Right ventricle myocardium superior (tissue), 1 donor: ENCODE measurements around the gene PVALEF. TPM values are rescaled to one million over a fixed set of nuclear protein-coding genes. Genes with fewer than 3 reads are reported as not detected.
A peak's percentile ranks its signal among the peaks of the same experiment; 100 is the strongest.
"Not testable (repeated sequence)": the region's sequence is repeated elsewhere in the genome, so short reads cannot be mapped to it uniquely, and the experiment has no call there.

Source experiments
- ATAC-seq: fragments of 200-7000 bp; cut with Tn5 transposase; one replicate; pipeline ENCODE4 v1.9.1; 2020; ENCODE audit warnings: mild to moderate bottlenecking; ENCODE audit not compliant: poor library complexity
- DNase-seq: peaks from one replicate; pipeline ENCODE4 v3.0.0-alpha.2; 2020
- intact Hi-C: fragments of 100-400 bp; cut with DNase I; formaldehyde crosslinking; loops from one replicate; pipeline ENCODE4 v1.11.2; 2022
- microRNA-seq: library from miRNA; unstranded; fragments of <30 nt; microRNA quantifications from one replicate; pipeline ENCODE4 v1.2.0, GENCODE V29; 2020
- total RNA-seq: library from RNA; stranded (reverse); fragmentation: NEBNext Ultra II Directional; extraction: Animal tissue kit (Norgen Biotek cat#: 25700); gene quantifications from one replicate; pipeline ENCODE4 v1.2.1, GENCODE V29; 2021
- donor health status: DM: no; HTN: yes; CAD: no; lungs with severe emphysema.

Gene PVALEF
- total RNA-seq, 1 donor from 2014 or later = not detected

- DNase-seq = peak; percentile 41
- no peak for ATAC-seq
- intact Hi-C loops = no loop called here
Measured at GRCh38 chr17:81221842-81222619, 56.7 kb downstream of the PVALEF start.

DNA sequence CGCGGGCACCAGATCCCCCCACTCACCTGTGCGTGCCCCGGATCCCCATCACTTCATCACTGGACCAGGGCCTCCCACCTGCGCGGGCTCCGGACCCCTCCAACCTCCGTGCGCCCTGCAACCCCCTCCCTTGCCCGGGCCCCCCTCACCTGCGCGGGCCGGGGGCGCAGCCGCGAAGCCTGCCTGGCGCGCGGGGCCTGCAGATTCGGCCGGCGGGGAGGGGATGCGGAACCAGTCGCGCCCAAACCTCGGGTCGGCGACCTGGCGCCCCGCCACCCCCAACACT, 57.3 kb downstream of the PVALEF start:
- DNase-seq (no peak), ATAC-seq (peak; percentile 2)
- intact Hi-C loops = no loop called here

DNA sequence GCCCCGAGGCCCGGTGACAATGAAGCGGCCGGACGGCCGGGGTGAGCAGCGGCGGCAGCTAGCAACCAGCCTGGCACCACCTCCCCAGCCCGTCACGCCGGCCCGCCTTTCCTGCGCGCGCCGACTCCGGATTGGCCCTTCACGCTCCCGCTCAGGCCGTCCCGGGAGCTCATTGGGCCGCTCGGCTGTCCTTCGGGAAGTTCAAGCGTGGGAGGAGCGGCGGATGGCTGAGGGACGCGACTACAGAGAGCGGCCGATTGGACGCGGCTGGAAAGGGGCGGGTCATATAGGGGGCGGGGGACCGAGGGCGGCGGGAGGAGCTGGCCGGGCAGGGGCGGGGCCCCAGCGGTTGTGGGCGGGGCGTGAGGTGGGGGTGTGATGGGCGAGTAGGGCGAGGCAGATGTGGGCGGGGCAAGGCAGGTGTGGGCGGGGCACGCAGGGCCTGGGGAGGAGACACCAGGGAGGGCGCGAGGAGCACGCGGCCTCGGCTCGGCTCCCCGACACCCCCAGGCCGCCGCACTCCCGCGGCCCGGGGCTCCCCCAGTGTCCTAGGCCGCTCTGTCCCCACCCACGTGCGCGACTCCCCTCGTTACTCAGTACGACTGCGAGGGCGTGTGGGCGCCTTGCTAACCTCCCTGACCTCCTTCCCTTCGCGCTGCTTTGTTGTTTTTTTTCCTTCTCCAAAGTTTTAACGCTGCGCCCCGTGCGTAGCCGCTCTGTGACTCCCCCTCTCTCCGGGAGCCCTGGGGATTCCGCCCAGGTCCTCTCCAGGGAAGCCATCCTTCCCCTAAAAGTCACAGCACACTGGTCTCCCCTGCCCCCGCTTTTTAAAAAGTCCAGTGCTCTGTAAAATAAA, 57.8 kb downstream of the PVALEF start, which contains the start of gene CEP131:
Gene CEP131, minus strand, starts transcription at position 60 of the 856 bp plus-strand sequence. CDS start 2,909 bp downstream, outside the sequence.
- intact Hi-C loops = no loop called here
- ATAC-seq = peak; percentile 98
- peak; percentile 100 for DNase-seq

GRCh38 chr17:81223762-81224130, 58.4 kb downstream of the PVALEF start:
- intact Hi-C loops = no loop called here
- DNase-seq = no peak
- ATAC-seq = no peak

DNA sequence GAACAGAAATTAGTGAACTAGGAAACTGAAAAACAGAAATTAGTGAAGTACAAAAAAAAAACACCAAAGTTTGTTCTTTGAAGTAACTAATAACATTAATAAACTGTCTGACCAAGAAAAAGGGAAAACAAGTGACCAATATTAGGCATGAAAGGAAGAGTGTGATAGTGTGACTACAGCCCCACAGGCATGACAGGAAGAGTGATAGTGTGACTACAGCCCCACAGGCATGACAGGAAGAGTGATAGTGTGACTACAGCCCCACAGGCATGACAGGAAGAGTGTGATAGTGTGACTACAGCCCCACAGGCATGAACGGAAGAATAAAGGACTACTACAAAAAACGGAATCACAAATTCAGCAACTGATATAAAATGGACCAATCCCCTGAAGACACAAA, 62.3 kb downstream of the PVALEF start:
- DNase-seq, ATAC-seq, intact Hi-C loops: not testable (repeated sequence)

- peak; percentile 7 for ATAC-seq
- DNase-seq = peak; percentile 34
- intact Hi-C loops = no loop called here
Measured at GRCh38 chr17:81228420-81228819, 63.1 kb downstream of the PVALEF start.

DNA sequence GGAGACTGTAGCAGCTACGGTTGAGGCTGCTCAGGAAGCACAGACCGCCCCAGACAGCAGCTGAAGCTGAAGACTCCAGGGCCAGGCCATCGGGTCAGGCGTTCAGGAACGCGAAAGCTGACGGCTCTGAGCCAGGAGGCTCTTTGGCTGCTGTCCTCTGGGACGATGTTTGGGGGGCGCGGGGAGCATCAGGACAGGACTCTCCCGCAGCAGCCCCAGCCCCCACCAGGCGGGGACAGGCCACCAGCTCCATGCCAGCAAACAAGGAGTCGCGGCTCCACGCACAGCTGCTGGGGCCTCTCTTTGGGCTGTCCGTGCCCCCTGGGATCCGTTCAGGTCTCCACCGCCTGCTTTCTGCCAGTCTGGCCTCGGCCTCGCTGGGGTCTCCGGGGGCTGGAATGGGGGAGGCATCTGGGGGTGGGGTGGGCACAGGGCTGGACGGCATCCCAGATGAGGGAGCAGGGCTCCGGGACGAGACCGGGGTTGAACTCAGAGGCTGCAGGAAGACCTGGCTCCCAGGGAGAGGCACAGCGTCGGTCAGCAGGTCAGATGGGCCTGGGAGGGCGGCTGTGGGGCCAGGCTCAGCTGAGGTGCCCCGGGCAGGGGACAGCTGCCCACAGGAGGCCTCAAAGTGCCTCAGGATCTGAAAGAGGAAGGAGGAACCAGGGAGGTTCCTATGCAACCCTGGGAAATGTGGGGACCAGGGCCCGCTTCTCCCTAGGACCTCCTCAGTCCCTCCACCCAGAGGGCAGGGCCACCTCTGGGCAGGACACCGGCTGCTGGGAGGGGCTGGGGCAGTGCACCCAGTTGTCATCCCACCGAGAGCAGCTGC, 63.7 kb downstream of the PVALEF start:
- DNase-seq = peak; percentile 43

GRCh38 chr17:81229666-81229920, 64.3 kb downstream of the PVALEF start:
- intact Hi-C loops = no loop called here
- DNase-seq (no peak), ATAC-seq (no peak)

More for the DNA sequence above, 63.7 kb downstream of the PVALEF start:
- intact Hi-C loops = no loop called here
- ATAC-seq = peak; percentile 5

GRCh38 chr17:81230043-81230820, 64.9 kb downstream of the PVALEF start:
- peak; percentile 36 for DNase-seq

GRCh38 chr17:81231121-81231645, 65.9 kb downstream of the PVALEF start:
- intact Hi-C loops = no loop called here
- peak; percentile 25 for DNase-seq

More at GRCh38 chr17:81230043-81230820, 64.9 kb downstream of the PVALEF start:
- ATAC-seq = no peak
- intact Hi-C loops = no loop called here

GRCh38 chr17:81231766-81232581, 66.7 kb downstream of the PVALEF start:
- DNase-seq (peak; percentile 34), ATAC-seq (no peak)
- intact Hi-C loops = no loop called here

More at GRCh38 chr17:81231121-81231645, 65.9 kb downstream of the PVALEF start:
- no peak for ATAC-seq

Small RNA genes within 50 kb of the gene (microRNA-seq; reads per million reads assigned to microRNA genes)
- gene MIR1250 (0.97 reads per million), gene MIR3065 (not detected), gene MIR338 (not detected), gene MIR657 (not detected)

Other genes starting within 250 kb of the PVALEF start
- gene CHMP6, start 173.7 kb upstream of the PVALEF start, total RNA-seq = 13.6 TPM
- 34.7 TPM for gene BAIAP2, start 130.4 kb upstream of the PVALEF start, total RNA-seq
- gene AATK, start 714 bp downstream of the PVALEF start, total RNA-seq = 5.3 TPM
- 11.1 TPM for gene CEP131, start 57.5 kb downstream of the PVALEF start, total RNA-seq
- gene TEPSIN, start 73.5 kb downstream of the PVALEF start, total RNA-seq = 13.4 TPM
- gene NDUFAF8, start 73.8 kb downstream of the PVALEF start, total RNA-seq = 59.4 TPM
- 41.3 TPM for gene SLC38A10, start 129.8 kb downstream of the PVALEF start, total RNA-seq
- 8.0 TPM for gene BAHCC1, start 229.9 kb downstream of the PVALEF start, total RNA-seq